OCI-LY3 (cell line): ENCODE data around the gene OR5C1.

ENCODE experiments used
- CTCF ChIP-seq: fragments of 200-600, 300-600 bp; sonication (generic); IDR thresholded peaks from 2 replicates; pipeline ENCODE4 v1.5.1; 2014; ENCODE audit warnings: antibody characterized with exemption, low read length, low read depth
- EZH2phosphoT487 ChIP-seq: fragments of 200-600 bp; shearing (Covaris generic); IDR thresholded peaks from 2 replicates; pipeline ENCODE4 v1.6.1; 2018; ENCODE audit warnings: antibody characterized with exemption, mixed run types, low read depth

- TF ChIP-seq CTCF, result no peak
- TF ChIP-seq EZH2phosphoT487, result no peak
Observed at GRCh38 chr9:122777052-122777451, 11.7 kb upstream of the OR5C1 start.
